Measurements from ENCODE around the gene CSPG4. TPM values are rescaled to one million over a fixed set of nuclear protein-coding genes. Genes with fewer than 3 reads are reported as not detected.

Gene CSPG4
- total and polyA plus RNA-seq, 2 of the 13 experiments (the other 11 are each of a cell fraction or from before 2014, with no cell fraction given), result 0.01 to 0.04 TPM

GRCh38 chr15:75639709-75640482, 72.8 kb downstream of the CSPG4 start, which contains the start of gene IMP3 (continued):
- TF ChIP-seq ZBTB46 (CRISPR knock-in tag; IDR thresholded peaks at IDR 0.05; ENCODE audit: borderline replicate concordance) (no peak), HMG20B (CRISPR knock-in tag; conservative IDR thresholded peaks at IDR 0.05) (no peak; the same call in 1 of the 2 replicates), ZNF557 (CRISPR knock-in tag; IDR thresholded peaks at IDR 0.05) (peak; percentile 77), TP53 (CRISPR knock-in tag; conservative IDR thresholded peaks at IDR 0.05) (peak; percentile 69; the same call in 1 of the 2 replicates), KLF13 (CRISPR knock-in tag; IDR thresholded peaks at IDR 0.05) (no peak), ZBTB7A (CRISPR knock-in tag; IDR thresholded peaks at IDR 0.05) (peak; percentile 70), ZMYM3 (CRISPR knock-in tag; IDR thresholded peaks at IDR 0.05) (peak; percentile 74; the same call in 1 of the 2 replicates), BRCA1 (CRISPR knock-in tag; IDR thresholded peaks at IDR 0.05) (peak; percentile 95), ZNF512B (CRISPR knock-in tag; IDR thresholded peaks at IDR 0.05; ENCODE audit: borderline replicate concordance) (0 out of 2 replicates have a peak, but pooled peaks have one; percentile 32), ELF3 (CRISPR knock-in tag; IDR thresholded peaks at IDR 0.05) (peak; percentile 78), ZNF232 (CRISPR knock-in tag; IDR thresholded peaks at IDR 0.05; ENCODE audit: borderline replicate concordance) (peak; percentile 94; the same call in 1 of the 2 replicates), ZNF766 (CRISPR knock-in tag; IDR thresholded peaks at IDR 0.05; ENCODE audit: borderline replicate concordance) (peak; percentile 86; the same call in 1 of the 2 replicates), ZNF335 (CRISPR knock-in tag; IDR thresholded peaks at IDR 0.05) (no peak; the same call in 1 of the 2 replicates), ZFP37 (CRISPR knock-in tag; IDR thresholded peaks at IDR 0.05; ENCODE audit: borderline replicate concordance) (0 out of 2 replicates have a peak, but pooled peaks have one; percentile 27), HBP1 (CRISPR knock-in tag; IDR thresholded peaks at IDR 0.05; ENCODE audit: low read depth) (peak; percentile 88; the same call in 1 of the 2 replicates), THYN1 (CRISPR knock-in tag; IDR thresholded peaks at IDR 0.05; ENCODE audit: borderline replicate concordance, low read depth) (peak; percentile 75; the same call in 1 of the 2 replicates), MYC (CRISPR knock-in tag; IDR thresholded peaks at IDR 0.05; ENCODE audit: borderline replicate concordance) (peak; percentile 97), SIX4 (CRISPR knock-in tag; IDR thresholded peaks at IDR 0.05) (no peak; the same call in 1 of the 2 replicates)
- TF ChIP-seq, protein P1, sequence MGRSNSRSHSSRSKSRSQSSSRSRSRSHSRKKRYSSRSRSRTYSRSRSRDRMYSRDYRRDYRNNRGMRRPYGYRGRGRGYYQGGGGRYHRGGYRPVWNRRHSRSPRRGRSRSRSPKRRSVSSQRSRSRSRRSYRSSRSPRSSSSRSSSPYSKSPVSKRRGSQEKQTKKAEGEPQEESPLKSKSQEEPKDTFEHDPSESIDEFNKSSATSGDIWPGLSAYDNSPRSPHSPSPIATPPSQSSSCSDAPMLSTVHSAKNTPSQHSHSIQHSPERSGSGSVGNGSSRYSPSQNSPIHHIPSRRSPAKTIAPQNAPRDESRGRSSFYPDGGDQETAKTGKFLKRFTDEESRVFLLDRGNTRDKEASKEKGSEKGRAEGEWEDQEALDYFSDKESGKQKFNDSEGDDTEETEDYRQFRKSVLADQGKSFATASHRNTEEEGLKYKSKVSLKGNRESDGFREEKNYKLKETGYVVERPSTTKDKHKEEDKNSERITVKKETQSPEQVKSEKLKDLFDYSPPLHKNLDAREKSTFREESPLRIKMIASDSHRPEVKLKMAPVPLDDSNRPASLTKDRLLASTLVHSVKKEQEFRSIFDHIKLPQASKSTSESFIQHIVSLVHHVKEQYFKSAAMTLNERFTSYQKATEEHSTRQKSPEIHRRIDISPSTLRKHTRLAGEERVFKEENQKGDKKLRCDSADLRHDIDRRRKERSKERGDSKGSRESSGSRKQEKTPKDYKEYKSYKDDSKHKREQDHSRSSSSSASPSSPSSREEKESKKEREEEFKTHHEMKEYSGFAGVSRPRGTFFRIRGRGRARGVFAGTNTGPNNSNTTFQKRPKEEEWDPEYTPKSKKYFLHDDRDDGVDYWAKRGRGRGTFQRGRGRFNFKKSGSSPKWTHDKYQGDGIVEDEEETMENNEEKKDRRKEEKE (IDR thresholded peaks at IDR 0.05), result no peak

Data from HepG2 (cell line).